22Rv1 (cell line): Measurements from ENCODE around the gene MYCBP.

Experiments used
- ZFX ChIP-seq: fragments of 450-650 bp; IDR thresholded peaks from 2 replicates; pipeline ENCODE4 v1.6.1; 2017; ENCODE audit warnings: antibody characterized with exemption, borderline replicate concordance
- TF ChIP-seq, protein P1 (sequence below): fragments of 450-650 bp; IDR thresholded peaks from 2 replicates; pipeline ENCODE4 v1.5.1; 2017; ENCODE audit warnings: mild to moderate bottlenecking

GRCh38 chr1:38812981-38813380 is 60.2 kb downstream of the MYCBP start:
- TF ChIP-seq, protein P1, sequence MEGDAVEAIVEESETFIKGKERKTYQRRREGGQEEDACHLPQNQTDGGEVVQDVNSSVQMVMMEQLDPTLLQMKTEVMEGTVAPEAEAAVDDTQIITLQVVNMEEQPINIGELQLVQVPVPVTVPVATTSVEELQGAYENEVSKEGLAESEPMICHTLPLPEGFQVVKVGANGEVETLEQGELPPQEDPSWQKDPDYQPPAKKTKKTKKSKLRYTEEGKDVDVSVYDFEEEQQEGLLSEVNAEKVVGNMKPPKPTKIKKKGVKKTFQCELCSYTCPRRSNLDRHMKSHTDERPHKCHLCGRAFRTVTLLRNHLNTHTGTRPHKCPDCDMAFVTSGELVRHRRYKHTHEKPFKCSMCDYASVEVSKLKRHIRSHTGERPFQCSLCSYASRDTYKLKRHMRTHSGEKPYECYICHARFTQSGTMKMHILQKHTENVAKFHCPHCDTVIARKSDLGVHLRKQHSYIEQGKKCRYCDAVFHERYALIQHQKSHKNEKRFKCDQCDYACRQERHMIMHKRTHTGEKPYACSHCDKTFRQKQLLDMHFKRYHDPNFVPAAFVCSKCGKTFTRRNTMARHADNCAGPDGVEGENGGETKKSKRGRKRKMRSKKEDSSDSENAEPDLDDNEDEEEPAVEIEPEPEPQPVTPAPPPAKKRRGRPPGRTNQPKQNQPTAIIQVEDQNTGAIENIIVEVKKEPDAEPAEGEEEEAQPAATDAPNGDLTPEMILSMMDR, result no peak
- TF ChIP-seq ZFX, result no peak
